ENCODE measurements around the gene RPS3. TPM values are rescaled to one million over a fixed set of nuclear protein-coding genes. Genes with fewer than 3 reads are reported as not detected.

RPS3 gene
- total and polyA plus RNA-seq, 2 donors (not counting 1 experiment from before 2014, with no cell fraction given): 3,389 to 3,642 TPM

GRCh38 chr11:75380245-75380644, 19.1 kb upstream of the RPS3 start:
- Histone ChIP-seq H3K9me3 (ENCODE audit: control extremely low read depth in 1 of 3, control insufficient read depth in 2 of 3, insufficient read depth in 1 of 3, low read length in 2 of 3) (no peaks in the 10 kb centered on the region), H4K20me1 (ENCODE audit: control insufficient read depth, insufficient read depth, low read length, poor library complexity, severe bottlenecking) (no peaks in the 10 kb centered on the region), H3K4me2 (replicated peaks; ENCODE audit: low read depth, low read length, poor library complexity, severe bottlenecking) (no peak overlapping the region), H3K36me3 (replicated peaks in 1 of 2; ENCODE audit: control extremely low read depth in 1 of 2, control insufficient read depth in 1 of 2, extremely low read depth in 1 of 2, insufficient read depth in 2 of 2, low read length in 1 of 2) (no peaks in the 10 kb centered on the region), H3K4me3 (ENCODE audit: control extremely low read depth in 1 of 5, extremely low read depth in 1 of 5, insufficient read depth in 1 of 5, low read depth in 2 of 5, low read length in 4 of 5) (no peak overlapping the region), H3K79me2 (ENCODE audit: control insufficient read depth, insufficient read depth, low read length) (no peaks in the 10 kb centered on the region), H3K9ac (ENCODE audit: low read length) (no peak overlapping the region), H2AFZ (ENCODE audit: insufficient read depth, low read depth, low read length, poor library complexity, severe bottlenecking) (no peak overlapping the region), H3K4me1 (ENCODE audit: control insufficient read depth in 2 of 2, insufficient read depth in 2 of 2, low read length in 2 of 2) (peaks cover 0 to 2% of the 10 kb centered on the region in 2 donors), H3K27ac (ENCODE audit: low read length in 2 of 2) (no peak overlapping the region), H3K27me3 (replicated peaks in 1 of 4; ENCODE audit: control extremely low read depth in 1 of 4, control insufficient read depth in 3 of 4, insufficient read depth in 4 of 4, low read length in 3 of 4) (no peaks in the 10 kb centered on the region)
- ChIA-PET CTCF (interaction anchor here (1.5 to 13.7 kb wide), 2 partner anchors 9 to 102 kb away, joined by 5 to 347 read pairs; no protein-coding TSS in a partner anchor), POLR2A (no interaction called here)
- ATAC-seq (ENCODE audit: low read depth) (no peak), DNase-seq (no peak)
- Mint-ChIP-seq H3K9me3 (ENCODE audit: insufficient read depth) (no peaks in the 10 kb centered on the region), H3K4me1 (peaks cover 2% of the 10 kb centered on the region), H3K27me3 (peaks cover 10% of the 10 kb centered on the region), H3K4me3 (no peak overlapping the region), H3K27ac (no peak overlapping the region)
- TF ChIP-seq EZH2 (IDR thresholded peaks at IDR 0.05; ENCODE audit: borderline replicate concordance, insufficient read depth, low read depth, low read length, poor library complexity, severe bottlenecking) (no peak), CTCF (IDR thresholded peaks at IDR 0.05) (no peak)
- intact Hi-C loops (cut with micrococcal nuclease): loop anchor here (5.0 kb wide), 1 partner anchor 238 kb away; no protein-coding TSS in a partner anchor
- WGBS (ENCODE audit: insufficient coverage): no CpG with 5 or more reads among the region's 2 CpGs

GRCh38 chr11:75380716-75381420, 18.4 kb upstream of the RPS3 start:
- Histone ChIP-seq H3K4me3 (ENCODE audit: control extremely low read depth in 1 of 5, extremely low read depth in 1 of 5, insufficient read depth in 1 of 5, low read depth in 2 of 5, low read length in 4 of 5) (no peak overlapping the region), H4K20me1 (ENCODE audit: control insufficient read depth, insufficient read depth, low read length, poor library complexity, severe bottlenecking) (no peaks in the 10 kb centered on the region), H3K9me3 (ENCODE audit: control extremely low read depth in 1 of 3, control insufficient read depth in 2 of 3, insufficient read depth in 1 of 3, low read length in 2 of 3) (no peaks in the 10 kb centered on the region), H3K27ac (ENCODE audit: low read length in 2 of 2) (no peak overlapping the region), H3K4me2 (replicated peaks; ENCODE audit: low read depth, low read length, poor library complexity, severe bottlenecking) (no peak overlapping the region), H3K4me1 (ENCODE audit: control insufficient read depth in 2 of 2, insufficient read depth in 2 of 2, low read length in 2 of 2) (peaks cover 0 to 2% of the 10 kb centered on the region in 2 donors), H3K27me3 (replicated peaks in 1 of 4; ENCODE audit: control extremely low read depth in 1 of 4, control insufficient read depth in 3 of 4, insufficient read depth in 4 of 4, low read length in 3 of 4) (no peaks in the 10 kb centered on the region), H3K79me2 (ENCODE audit: control insufficient read depth, insufficient read depth, low read length) (no peaks in the 10 kb centered on the region), H3K9ac (ENCODE audit: low read length) (no peak overlapping the region), H3K36me3 (replicated peaks in 1 of 2; ENCODE audit: control extremely low read depth in 1 of 2, control insufficient read depth in 1 of 2, extremely low read depth in 1 of 2, insufficient read depth in 2 of 2, low read length in 1 of 2) (no peaks in the 10 kb centered on the region), H2AFZ (ENCODE audit: insufficient read depth, low read depth, low read length, poor library complexity, severe bottlenecking) (peak overlapping the region; percentile 2)
- Mint-ChIP-seq H3K27ac (no peak overlapping the region), H3K4me1 (peaks cover 2% of the 10 kb centered on the region), H3K9me3 (ENCODE audit: insufficient read depth) (no peaks in the 10 kb centered on the region), H3K4me3 (no peak overlapping the region), H3K27me3 (peaks cover 6% of the 10 kb centered on the region)
- no peak for TF ChIP-seq EZH2 (IDR thresholded peaks at IDR 0.05; ENCODE audit: borderline replicate concordance, insufficient read depth, low read depth, low read length, poor library complexity, severe bottlenecking)
- TF ChIP-seq CTCF (IDR thresholded peaks at IDR 0.05): no peak
- POLR2A ChIA-PET: no interaction called here
- intact Hi-C loops (cut with micrococcal nuclease): loop anchor here (5.0 kb wide), 1 partner anchor 239 kb away; no protein-coding TSS in a partner anchor
- WGBS (ENCODE audit: insufficient coverage): 71% methylated on average over 5 of the region's 7 CpGs
- CTCF ChIA-PET: interaction anchor here (0.6 to 13.7 kb wide), 5 partner anchors 8 to 995 kb away, joined by 3 to 347 read pairs (median 5); no protein-coding TSS in a partner anchor
- DNase-seq (no peak), ATAC-seq (ENCODE audit: low read depth) (no peak)
